Epithelial cell of proximal tubule (primary cell): Measurements from ENCODE around the gene MAP3K20. TPM values are rescaled to one million over a fixed set of nuclear protein-coding genes. Genes with fewer than 3 reads are reported as not detected.

Experiments
- DNase-seq: peaks from one replicate; pipeline ENCODE4 v3.0.0-alpha.2; 2011; ENCODE audit warnings: low read depth
- H3K4me3 ChIP-seq: 2 replicates; pipeline ENCODE4 v1.5.1; 2011; ENCODE audit warnings: low read depth, mild to moderate bottlenecking, low read length
- total RNA-seq: library from RNA; depleted of rRNA; stranded (reverse); fragments of >200 nt; gene quantifications from 2 replicates; pipeline ENCODE4 v1.2.3, GENCODE V29; 2015
- TF ChIP-seq, protein P1 (sequence below): conservative IDR thresholded peaks from 2 replicates; pipeline ENCODE4 v1.5.1; 2012; ENCODE audit warnings: low read depth, mild to moderate bottlenecking, low read length

The MAP3K20 gene
- total RNA-seq, 1 donor from 2014 or later = 19.4 TPM

DNA sequence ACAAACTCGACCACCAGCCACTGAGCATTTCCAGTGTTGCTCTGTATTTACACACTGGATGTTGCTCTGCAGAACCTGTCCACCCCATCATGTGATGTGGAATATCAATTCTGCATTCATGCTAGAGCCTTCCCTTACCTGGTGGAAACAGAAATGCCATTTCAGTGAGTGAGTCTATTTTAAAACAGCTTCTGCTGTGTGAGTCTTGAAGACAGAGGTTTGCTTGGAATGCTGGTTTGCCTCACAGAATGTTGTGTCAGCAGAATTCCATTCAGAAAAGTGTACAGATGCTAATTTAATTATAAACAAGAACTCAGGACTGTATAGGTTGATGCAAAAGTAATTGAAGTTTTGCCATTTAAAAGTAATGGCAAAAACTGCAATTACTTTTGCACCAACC is 118.3 kb downstream of the MAP3K20 start:
- H3K4me3 ChIP-seq = no peak overlapping the region
- TF ChIP-seq, protein P1, sequence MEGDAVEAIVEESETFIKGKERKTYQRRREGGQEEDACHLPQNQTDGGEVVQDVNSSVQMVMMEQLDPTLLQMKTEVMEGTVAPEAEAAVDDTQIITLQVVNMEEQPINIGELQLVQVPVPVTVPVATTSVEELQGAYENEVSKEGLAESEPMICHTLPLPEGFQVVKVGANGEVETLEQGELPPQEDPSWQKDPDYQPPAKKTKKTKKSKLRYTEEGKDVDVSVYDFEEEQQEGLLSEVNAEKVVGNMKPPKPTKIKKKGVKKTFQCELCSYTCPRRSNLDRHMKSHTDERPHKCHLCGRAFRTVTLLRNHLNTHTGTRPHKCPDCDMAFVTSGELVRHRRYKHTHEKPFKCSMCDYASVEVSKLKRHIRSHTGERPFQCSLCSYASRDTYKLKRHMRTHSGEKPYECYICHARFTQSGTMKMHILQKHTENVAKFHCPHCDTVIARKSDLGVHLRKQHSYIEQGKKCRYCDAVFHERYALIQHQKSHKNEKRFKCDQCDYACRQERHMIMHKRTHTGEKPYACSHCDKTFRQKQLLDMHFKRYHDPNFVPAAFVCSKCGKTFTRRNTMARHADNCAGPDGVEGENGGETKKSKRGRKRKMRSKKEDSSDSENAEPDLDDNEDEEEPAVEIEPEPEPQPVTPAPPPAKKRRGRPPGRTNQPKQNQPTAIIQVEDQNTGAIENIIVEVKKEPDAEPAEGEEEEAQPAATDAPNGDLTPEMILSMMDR = no peak
- DNase-seq = peak; percentile 18

DNA sequence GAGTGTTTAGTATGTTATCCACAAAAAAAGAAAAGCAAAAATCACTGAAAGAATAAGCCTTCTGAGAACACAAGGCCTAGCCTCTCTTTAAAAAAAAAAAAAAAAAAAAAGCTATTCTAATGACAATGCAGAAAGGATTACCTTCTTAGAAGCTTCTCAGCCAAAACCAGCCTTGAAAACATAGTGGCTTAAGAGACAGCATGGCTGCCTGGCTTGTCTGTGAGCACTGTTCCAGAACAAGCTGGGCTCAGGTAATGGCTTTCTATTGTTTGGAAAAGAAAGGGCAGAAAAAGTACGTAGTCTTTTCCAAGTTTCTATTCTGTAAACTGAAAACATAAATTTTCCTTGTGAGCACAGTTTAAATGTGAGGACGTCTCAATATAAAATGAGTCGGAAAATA is 119.5 kb downstream of the MAP3K20 start:
- H3K4me3 ChIP-seq = no peak overlapping the region
- TF ChIP-seq, protein P1 = no peak
- no peak for DNase-seq

DNA sequence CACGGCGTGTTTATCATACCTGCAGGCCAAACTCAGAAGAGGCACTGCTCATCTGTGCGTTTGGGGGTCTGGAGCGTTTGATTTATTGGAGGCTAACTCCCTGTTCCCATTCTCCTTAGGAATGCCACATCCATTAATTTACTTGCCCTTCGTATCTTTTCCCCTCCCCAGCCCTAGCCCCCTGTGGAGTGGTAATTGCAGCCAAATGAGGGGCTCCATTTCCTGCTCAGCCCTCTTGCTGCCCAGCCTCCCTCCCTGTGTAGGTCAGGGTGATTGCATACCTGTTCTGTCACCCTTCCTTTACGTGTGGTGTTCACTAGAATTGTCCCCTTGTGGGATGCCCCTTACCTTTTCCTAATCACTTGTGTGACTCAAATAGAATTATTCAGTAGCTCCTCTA is 120.4 kb downstream of the MAP3K20 start:
- TF ChIP-seq, protein P1 = no peak
- no peak overlapping the region for H3K4me3 ChIP-seq
- no peak for DNase-seq

DNA sequence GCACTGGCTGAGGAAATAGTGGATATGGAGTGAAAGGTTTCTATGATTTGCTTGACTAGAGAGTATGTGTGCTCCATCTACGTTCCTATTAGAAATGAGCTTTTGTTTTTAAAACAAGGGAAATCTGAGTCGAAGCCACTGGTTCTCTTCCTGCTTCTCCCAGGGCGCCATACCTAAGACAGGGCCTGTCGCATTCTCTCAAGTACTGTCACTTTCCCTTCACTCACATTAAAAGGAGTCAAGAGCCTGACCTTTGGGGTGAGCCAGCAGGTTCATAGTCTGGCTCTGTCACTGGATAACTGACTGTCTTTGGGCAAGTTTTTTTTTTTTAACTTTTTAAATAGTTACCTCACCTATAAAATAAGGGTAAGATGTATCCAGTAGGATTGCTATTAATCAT is 121.0 kb downstream of the MAP3K20 start:
- DNase-seq = no peak
- TF ChIP-seq, protein P1 = no peak
- no peak overlapping the region for H3K4me3 ChIP-seq

DNA sequence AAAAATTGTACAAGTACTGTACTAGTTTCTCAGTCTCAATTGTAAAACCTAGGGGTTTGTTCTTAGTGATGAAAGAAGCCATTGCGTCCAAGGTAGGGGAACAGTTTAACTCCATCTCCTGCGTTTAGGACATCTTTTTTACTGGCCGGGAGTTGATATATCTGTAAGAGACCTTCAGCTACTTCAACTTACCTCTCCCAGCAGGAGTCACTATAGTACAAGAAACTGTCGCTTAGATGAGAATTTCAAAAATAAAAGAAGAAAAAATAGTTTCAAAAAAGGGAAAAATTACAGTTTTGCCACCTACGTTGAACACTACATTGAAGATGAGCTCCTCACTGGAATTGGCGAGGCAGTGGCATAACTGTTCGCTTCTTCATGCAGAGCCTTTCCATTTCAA is 122.7 kb downstream of the MAP3K20 start:
- no peak for DNase-seq
- TF ChIP-seq, protein P1 = no peak
- H3K4me3 ChIP-seq = no peak overlapping the region

DNA sequence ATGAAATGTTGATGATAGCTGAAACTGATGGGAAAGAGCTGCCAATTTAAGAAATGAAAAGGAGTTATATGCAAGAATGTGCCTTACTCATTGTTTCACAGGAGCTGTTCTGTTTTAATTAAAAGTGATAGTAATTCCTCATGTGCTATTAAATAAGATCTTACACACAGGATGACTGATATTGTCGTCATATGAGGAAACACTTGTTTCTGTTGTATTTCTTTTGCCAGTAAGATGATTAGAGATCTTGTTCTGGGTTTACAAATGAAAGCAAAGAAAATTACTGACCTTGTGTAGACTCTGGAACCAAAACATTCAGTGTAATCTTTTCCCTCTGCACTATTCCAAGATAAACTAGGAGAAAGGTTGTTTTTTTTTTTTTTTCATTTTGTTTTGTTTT is 123.6 kb downstream of the MAP3K20 start:
- TF ChIP-seq, protein P1 = no peak
- no peak overlapping the region for H3K4me3 ChIP-seq
- no peak for DNase-seq

DNA sequence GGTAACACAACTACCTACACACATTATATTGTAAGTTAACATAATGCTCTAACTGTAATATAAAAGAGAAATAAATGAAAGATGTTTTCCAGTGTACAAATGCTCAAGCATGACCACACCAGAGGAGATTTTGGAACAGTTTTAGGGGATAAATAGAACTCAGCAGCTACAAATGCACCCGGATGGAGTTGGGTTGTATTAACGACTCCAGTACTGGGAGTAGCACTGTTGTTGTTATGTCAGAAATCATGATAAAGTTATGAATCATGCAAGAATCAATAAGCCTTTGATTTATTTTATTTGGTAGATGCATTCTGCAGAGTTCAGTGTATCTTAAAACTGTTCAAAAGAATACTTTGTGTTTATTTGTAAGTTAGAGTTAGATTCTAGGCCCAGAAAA is 126.9 kb downstream of the MAP3K20 start:
- DNase-seq = no peak
- H3K4me3 ChIP-seq = no peak overlapping the region
- TF ChIP-seq, protein P1 = no peak
